ENCODE results near the gene RETREG3.

- TF ChIP-seq, protein P1, sequence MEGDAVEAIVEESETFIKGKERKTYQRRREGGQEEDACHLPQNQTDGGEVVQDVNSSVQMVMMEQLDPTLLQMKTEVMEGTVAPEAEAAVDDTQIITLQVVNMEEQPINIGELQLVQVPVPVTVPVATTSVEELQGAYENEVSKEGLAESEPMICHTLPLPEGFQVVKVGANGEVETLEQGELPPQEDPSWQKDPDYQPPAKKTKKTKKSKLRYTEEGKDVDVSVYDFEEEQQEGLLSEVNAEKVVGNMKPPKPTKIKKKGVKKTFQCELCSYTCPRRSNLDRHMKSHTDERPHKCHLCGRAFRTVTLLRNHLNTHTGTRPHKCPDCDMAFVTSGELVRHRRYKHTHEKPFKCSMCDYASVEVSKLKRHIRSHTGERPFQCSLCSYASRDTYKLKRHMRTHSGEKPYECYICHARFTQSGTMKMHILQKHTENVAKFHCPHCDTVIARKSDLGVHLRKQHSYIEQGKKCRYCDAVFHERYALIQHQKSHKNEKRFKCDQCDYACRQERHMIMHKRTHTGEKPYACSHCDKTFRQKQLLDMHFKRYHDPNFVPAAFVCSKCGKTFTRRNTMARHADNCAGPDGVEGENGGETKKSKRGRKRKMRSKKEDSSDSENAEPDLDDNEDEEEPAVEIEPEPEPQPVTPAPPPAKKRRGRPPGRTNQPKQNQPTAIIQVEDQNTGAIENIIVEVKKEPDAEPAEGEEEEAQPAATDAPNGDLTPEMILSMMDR (IDR thresholded peaks at IDR 0.05; ENCODE audit: low read length): no peak
- no peak for TF ChIP-seq EZH2 (IDR thresholded peaks at IDR 0.05; ENCODE audit: borderline replicate concordance, low read length)
Measured at GRCh38 chr17:42655528-42655927, 46.4 kb upstream of the RETREG3 start.
